NCI-H146 treated with DMSO at 0.1 percent for 48 hours (cell line): ENCODE results near the gene CHI3L1.

Experiments used
- DNase-seq: peaks from one replicate; lab custom pipeline; 2025; ENCODE audit not compliant: unreplicated experiment; lab: John Stamatoyannopoulos, UW

The CHI3L1 gene

GRCh38 chr1:203137324-203137723 is 49.2 kb downstream of the CHI3L1 start:
- DNase-seq, result no peak

GRCh38 chr1:203136409-203137042 is 50.0 kb downstream of the CHI3L1 start:
- DNase-seq, result no peak

GRCh38 chr1:203135636-203136305 is 50.7 kb downstream of the CHI3L1 start:
- no peak for DNase-seq

- no peak for DNase-seq
Observed at GRCh38 chr1:203133970-203134725, 52.4 kb downstream of the CHI3L1 start.

GRCh38 chr1:203131548-203132200 is 54.8 kb downstream of the CHI3L1 start:
- no peak for DNase-seq

GRCh38 chr1:203130358-203130985 is 56.0 kb downstream of the CHI3L1 start:
- DNase-seq, result no peak

GRCh38 chr1:203129501-203130231 is 56.8 kb downstream of the CHI3L1 start:
- no peak for DNase-seq
